Activated CD4-positive, alpha-beta memory T cell treated with anti-CD3 and anti-CD28 coated beads, Interleukin-2, amount 10 ng/mL, durations not matched to agents 7 days and 5 days (primary cell): Measurements from ENCODE around the gene LAPTM5. TPM values are rescaled to one million over a fixed set of nuclear protein-coding genes. Genes with fewer than 3 reads are reported as not detected.

Experiments
- CTCF ChIA-PET: fragments of 350-600 bp; sonication (Branson Sonifier 250); formaldehyde crosslinking; loops from one replicate; lab custom pipeline; 2021; ENCODE audit warnings: antibody characterized with exemption, inconsistent platforms; lab: Charles Lee
- POLR2A ChIA-PET: fragments of 350-600 bp; sonication (Branson Sonifier 250); formaldehyde crosslinking; loops from one replicate; lab custom pipeline; 2021; ENCODE audit warnings: antibody characterized with exemption; lab: Charles Lee
- DNase-seq: peaks from one replicate; pipeline ENCODE4 v3.0.0-alpha.2; 2020
- H3K27ac Mint-ChIP-seq: one replicate; pipeline ENCODE4 v1.8.0; 2021; ENCODE audit warnings: mild to moderate bottlenecking, mixed read lengths
- H3K27me3 Mint-ChIP-seq: one replicate; pipeline ENCODE4 v1.8.0; 2021; ENCODE audit warnings: mixed read lengths
- H3K36me3 Mint-ChIP-seq: one replicate; pipeline ENCODE4 v1.8.0; 2021; ENCODE audit warnings: low read depth, mixed read lengths
- H3K4me1 Mint-ChIP-seq: one replicate; pipeline ENCODE4 v1.8.0; 2021; ENCODE audit warnings: mixed read lengths
- H3K4me3 Mint-ChIP-seq: one replicate; pipeline ENCODE4 v1.8.0; 2021; ENCODE audit warnings: mild to moderate bottlenecking, mixed read lengths
- H3K9me3 Mint-ChIP-seq: one replicate; pipeline ENCODE4 v1.8.0; 2021; ENCODE audit warnings: mixed read lengths
- total RNA-seq, 2 experiments: library from RNA; stranded (reverse); gene quantifications; one replicate each; pipeline ENCODE4 v1.2.3, GENCODE V29; 2021

LAPTM5 gene
- total RNA-seq, 2 experiments from 2014 or later, result 481 to 482 TPM

DNA sequence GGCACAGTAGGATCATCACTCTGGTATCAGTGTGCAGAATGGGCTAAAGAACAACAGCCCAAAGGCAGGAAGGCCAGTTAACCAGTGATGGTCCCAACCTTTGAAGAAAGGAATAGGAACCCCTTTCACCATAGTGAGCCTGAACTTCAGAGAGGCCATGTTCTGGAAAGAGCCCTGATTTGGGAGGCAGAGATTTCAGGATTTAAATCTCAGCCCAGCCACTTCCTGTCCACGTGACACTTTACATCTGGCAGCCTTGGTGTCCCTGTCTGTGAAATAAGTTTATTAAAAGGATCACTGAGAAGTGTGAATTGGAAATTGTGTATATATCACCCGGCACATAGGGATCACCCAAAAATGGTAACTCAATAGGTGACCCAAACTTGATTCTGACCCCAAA is 47.2 kb downstream of the LAPTM5 start:
- H3K27ac Mint-ChIP-seq, result no peak overlapping the region
- H3K27me3 Mint-ChIP-seq, result peaks cover 11% of the 10 kb centered on the region
- POLR2A ChIA-PET, result no interaction called here
- H3K4me1 Mint-ChIP-seq, result no peaks in the 10 kb centered on the region
- no peak overlapping the region for H3K4me3 Mint-ChIP-seq
- no peak for DNase-seq
- H3K9me3 Mint-ChIP-seq, result peaks cover 6% of the 10 kb centered on the region
- CTCF ChIA-PET, result no interaction called here
- H3K36me3 Mint-ChIP-seq, result no peaks in the 10 kb centered on the region

DNA sequence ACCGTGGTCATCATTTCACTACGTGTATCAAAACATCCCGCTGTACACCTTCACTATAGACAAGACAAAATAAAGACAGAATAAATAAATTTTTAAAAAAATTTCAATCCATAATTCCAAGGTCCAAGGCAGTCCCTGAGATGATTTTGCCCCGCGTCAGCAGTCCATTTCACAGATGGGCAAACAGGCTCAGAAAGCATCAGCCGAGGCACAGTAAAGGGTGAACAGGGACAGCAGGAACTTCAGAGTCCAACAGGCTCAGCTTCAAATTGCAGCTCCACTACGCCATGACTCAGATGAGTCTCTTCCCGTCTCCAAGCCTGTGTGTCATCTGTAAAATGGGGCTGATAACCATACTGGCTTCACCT is 49.2 kb downstream of the LAPTM5 start:
- ChIA-PET POLR2A (interaction anchor here (0.9 kb wide), 1 partner anchor 588 kb away, joined by 3 read pairs; the partner anchor contains the start of genes SNRNP40 and ZCCHC17), CTCF (interaction anchor here (1.2 to 1.5 kb wide), 2 partner anchors 10 to 328 kb away, joined by 4 to 8 read pairs; no protein-coding TSS in a partner anchor)
- Mint-ChIP-seq H3K4me1 (no peaks in the 10 kb centered on the region), H3K36me3 (no peaks in the 10 kb centered on the region), H3K9me3 (no peaks in the 10 kb centered on the region), H3K27ac (no peak overlapping the region), H3K4me3 (no peak overlapping the region), H3K27me3 (peaks cover 11% of the 10 kb centered on the region)
- no peak for DNase-seq

DNA sequence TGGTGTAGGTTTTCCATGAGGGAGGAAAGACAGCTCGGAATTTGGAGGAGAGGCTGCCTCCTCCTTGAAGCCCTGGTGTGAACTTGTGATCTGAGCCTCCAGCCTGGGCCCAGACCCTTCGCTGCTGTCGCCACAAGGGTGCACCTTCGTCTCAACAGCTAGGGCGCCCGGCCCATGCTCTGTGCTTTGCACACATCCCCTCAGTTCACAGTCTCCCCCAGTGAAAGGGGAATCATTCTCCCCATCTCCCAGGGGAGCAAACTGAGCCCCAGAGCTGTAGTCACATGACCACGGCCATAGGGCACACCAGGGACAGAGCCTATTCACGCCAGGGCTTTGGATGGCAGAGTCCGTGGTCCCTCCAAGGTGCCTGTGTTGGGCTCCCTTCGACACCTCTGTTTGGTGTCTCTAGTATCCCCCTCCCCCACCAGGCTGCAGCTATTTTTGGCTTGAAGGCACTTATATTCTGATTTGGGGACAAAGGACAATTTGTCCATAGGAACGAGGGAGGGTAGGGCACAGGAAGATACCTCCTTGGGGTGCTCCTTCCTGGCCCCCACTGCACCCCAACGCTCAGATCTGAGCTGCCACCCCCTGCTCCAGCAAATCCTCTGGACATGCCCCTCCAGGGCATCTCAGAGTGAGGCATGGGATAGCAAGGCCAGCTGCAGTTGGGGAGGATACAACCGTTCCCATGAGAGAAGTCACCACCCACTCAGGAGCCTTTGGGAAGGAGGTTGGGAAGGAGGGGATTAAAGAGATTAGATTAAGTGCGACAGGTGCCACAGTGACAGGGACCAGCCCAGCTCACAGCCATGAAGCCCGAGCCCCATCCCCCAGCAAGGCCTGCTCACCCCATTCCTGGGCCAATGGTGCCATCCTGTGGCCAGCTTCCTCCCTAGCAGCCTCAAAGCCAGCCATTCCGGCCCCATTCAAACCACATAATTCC is 49.9 kb downstream of the LAPTM5 start:
- Mint-ChIP-seq H3K27ac (no peak overlapping the region), H3K27me3 (peaks cover 10% of the 10 kb centered on the region), H3K9me3 (no peaks in the 10 kb centered on the region), H3K36me3 (no peaks in the 10 kb centered on the region), H3K4me3 (no peak overlapping the region), H3K4me1 (no peaks in the 10 kb centered on the region)
- ChIA-PET POLR2A (interaction anchor here (0.9 kb wide), 1 partner anchor 589 kb away, joined by 3 read pairs; the partner anchor contains the start of genes SNRNP40 and ZCCHC17), CTCF (interaction anchor here (0.8 to 1.5 kb wide), 2 partner anchors 327 to 915 kb away, joined by 3 to 8 read pairs; no protein-coding TSS in a partner anchor)
- peak; percentile 60 for DNase-seq

DNA sequence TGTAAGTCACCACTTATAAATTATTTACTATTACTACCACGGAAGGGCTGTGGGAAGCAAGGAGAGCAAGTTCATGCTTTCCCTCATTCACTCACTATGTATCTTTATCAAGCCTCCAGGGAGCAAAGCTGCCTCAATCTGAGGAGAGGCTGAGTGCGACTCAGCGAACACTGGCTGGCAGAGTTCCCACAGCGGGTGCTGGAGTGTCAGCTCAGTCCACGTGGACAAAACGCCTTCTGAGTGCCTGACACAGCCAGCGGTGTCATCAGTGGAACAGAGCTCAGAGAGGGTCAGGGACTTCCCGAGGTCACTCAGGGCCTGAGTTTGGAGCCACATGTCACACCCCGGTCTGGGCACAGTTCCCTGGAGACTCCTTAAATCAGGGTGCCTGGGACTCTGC is 51.0 kb downstream of the LAPTM5 start:
- ChIA-PET POLR2A (no interaction called here), CTCF (no interaction called here)
- Mint-ChIP-seq H3K9me3 (no peaks in the 10 kb centered on the region), H3K4me1 (no peaks in the 10 kb centered on the region), H3K27me3 (peaks cover 6% of the 10 kb centered on the region), H3K4me3 (no peak overlapping the region), H3K27ac (no peak overlapping the region), H3K36me3 (no peaks in the 10 kb centered on the region)
- DNase-seq, result no peak

DNA sequence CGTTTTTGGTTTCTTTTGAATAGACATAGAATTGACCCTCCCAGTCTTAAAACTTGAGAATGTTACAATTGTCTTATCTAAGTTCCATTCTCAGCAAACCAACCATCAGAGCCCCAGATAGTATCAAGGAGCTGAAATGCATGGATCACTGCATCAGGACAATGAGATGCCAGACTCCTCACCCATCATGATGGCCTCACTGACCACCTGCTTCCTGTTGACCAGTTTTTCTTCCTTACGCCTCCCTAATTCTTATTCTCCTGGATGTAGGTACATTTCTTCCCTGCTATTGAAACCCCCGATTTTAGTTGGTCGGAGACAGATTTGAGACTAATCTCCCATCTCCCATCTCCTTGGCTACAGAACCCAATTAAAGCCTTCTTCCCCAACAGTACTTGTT is 51.9 kb downstream of the LAPTM5 start:
- ChIA-PET CTCF (interaction anchor here (0.7 kb wide), 1 partner anchor 1550 kb away, joined by 3 read pairs; no protein-coding TSS in a partner anchor), POLR2A (no interaction called here)
- H3K9me3 Mint-ChIP-seq, result no peaks in the 10 kb centered on the region
- peaks cover 6% of the 10 kb centered on the region for H3K27me3 Mint-ChIP-seq
- no peak overlapping the region for H3K27ac Mint-ChIP-seq
- DNase-seq, result no peak
- no peaks in the 10 kb centered on the region for H3K36me3 Mint-ChIP-seq
- no peaks in the 10 kb centered on the region for H3K4me1 Mint-ChIP-seq
- no peak overlapping the region for H3K4me3 Mint-ChIP-seq

DNA sequence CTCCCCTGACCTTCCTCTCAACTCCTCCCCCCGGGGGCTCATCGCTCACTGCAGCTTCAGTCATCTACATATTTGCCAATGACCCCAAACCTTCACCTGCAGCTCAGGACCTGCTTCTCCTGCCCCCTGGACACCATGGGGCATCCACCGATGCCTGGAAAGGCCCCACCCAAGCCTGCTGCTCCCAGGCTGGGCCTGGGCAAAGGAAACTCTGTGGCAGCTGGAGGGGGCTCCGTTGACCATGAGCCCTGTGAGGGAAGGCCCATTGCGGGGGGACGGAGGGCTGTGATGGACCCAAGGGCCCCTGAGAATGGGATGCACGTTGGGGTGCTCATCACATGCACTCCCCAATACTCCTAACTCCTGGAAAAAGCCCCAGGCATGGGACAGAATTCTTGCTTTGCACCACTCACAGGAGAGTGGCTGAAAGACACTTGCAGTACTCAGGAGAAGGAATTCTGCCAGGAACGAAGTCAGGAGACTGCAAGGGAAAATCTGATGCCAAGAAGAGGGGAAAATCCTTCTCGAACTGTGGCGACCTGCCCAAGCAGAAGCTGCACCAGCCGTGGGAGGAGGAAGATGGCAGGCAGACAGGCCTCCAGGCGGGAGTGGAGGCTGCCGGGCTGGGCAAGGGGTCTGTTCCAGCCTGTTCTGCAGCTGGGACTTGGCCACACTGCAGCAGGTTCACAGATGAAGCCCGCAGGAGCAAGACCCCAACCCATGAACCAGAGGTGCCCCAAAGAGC is 52.6 kb downstream of the LAPTM5 start:
- no peak for DNase-seq
- H3K9me3 Mint-ChIP-seq, result no peaks in the 10 kb centered on the region
- H3K27me3 Mint-ChIP-seq, result peaks cover 6% of the 10 kb centered on the region
- H3K36me3 Mint-ChIP-seq, result no peaks in the 10 kb centered on the region
- no peaks in the 10 kb centered on the region for H3K4me1 Mint-ChIP-seq
- ChIA-PET CTCF (no interaction called here), POLR2A (no interaction called here)
- no peak overlapping the region for H3K27ac Mint-ChIP-seq
- no peak overlapping the region for H3K4me3 Mint-ChIP-seq

DNA sequence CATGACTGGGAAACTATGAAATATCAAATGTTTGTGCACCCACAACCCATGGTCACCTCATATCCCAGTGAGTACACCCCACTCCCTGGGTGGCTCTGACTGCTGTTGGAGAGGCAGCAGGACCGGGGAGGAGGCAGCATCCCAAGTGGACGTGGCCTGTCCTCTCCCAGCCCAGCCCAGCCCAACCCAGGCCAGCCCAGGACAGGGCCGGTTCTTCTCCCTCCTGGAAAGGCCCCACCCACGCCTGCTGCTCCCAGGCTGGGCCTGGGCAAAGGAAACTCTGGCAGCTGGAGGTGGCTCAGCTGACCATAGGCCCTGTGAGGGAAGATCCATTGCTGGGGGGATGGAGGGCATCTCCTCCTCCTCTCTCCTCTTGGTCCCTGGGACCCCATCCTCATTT is 53.3 kb downstream of the LAPTM5 start:
- H3K36me3 Mint-ChIP-seq, result no peaks in the 10 kb centered on the region
- H3K27ac Mint-ChIP-seq, result no peak overlapping the region
- H3K9me3 Mint-ChIP-seq, result no peaks in the 10 kb centered on the region
- ChIA-PET POLR2A (no interaction called here), CTCF (no interaction called here)
- no peak overlapping the region for H3K4me3 Mint-ChIP-seq
- peaks cover 2% of the 10 kb centered on the region for H3K27me3 Mint-ChIP-seq
- H3K4me1 Mint-ChIP-seq, result no peaks in the 10 kb centered on the region
- no peak for DNase-seq

DNA sequence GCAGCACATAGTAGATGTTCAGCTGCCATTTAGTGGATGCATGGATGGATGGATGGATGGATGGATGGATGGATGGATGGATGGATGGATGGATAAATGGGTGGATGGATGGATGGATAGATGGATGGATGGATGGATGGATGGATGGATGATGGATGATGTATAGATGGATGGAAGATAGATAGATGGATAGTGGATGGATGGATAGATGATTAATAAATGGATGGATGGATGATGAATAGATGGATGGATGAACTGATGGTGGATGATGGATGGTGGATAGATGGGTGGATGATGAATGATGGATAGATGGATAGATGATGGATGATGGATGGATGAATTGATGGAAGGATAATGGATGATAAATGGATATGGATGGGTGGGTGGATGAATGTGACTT is 54.8 kb downstream of the LAPTM5 start:
- ChIA-PET POLR2A (no interaction called here), CTCF (no interaction called here)
- no peaks in the 10 kb centered on the region for H3K4me1 Mint-ChIP-seq
- no peaks in the 10 kb centered on the region for H3K9me3 Mint-ChIP-seq
- DNase-seq, result no peak
- H3K27me3 Mint-ChIP-seq, result peaks cover 2% of the 10 kb centered on the region
- no peak overlapping the region for H3K4me3 Mint-ChIP-seq
- H3K36me3 Mint-ChIP-seq, result no peaks in the 10 kb centered on the region
- no peak overlapping the region for H3K27ac Mint-ChIP-seq

DNA sequence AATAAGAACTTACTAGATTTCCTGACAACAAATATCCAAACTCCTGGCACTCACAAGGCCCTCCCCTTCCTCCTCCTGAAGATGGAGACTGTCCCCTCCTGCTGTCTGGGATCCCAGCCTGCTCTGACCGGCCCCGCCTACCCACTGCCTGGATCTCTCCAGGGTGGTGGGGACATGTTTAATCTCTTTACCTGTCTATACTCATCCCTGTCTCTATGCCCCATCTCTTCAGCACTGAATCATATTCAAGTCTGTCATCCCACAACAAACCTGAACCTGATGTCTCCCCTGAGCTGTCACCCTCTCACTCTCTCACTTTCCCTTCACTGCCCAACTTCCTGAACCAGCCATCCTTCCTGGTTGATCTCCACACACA is 56.3 kb downstream of the LAPTM5 start:
- Mint-ChIP-seq H3K27me3 (peaks cover 2% of the 10 kb centered on the region), H3K9me3 (no peaks in the 10 kb centered on the region), H3K36me3 (no peaks in the 10 kb centered on the region), H3K4me3 (no peak overlapping the region), H3K27ac (no peak overlapping the region), H3K4me1 (no peaks in the 10 kb centered on the region)
- DNase-seq, result no peak
- CTCF ChIA-PET, result interaction anchor here (1.5 kb wide), 1 partner anchor 18 kb away, joined by 3 read pairs; no protein-coding TSS in a partner anchor
- POLR2A ChIA-PET, result no interaction called here

DNA sequence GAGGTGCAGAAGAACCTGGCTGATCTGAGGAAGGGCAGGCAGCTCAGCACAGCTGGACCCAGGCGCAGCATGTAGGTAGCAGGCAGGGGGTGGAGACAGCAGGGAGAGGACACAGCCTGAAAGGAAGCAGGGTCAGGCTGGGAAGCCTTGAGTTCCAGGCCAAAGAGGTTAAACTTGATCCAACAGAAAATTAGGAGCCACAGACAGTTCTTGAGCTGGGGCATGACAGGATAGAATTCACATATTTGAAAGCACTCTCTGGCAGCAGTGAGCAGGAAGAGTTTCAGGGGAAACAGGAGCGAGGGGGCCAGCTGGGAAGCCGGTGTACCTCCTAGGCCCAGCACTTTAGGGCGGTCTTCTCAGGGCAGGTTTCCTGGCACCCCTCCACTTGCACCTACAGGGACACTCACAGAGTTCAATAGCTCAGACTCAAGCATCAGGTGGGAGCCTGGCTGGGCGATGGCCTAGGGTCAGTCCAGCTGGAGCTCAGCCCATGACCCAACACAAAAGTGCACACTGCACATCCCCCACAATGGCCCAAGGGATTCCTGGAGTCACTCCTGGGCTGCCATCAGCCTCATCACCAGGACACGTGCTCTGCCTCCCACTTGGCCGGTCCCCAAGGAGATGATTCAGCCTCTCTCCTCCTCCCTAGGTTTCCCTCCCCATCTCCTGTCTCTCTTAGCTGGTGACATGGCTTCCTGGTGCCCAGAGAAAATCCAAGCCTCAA is 56.9 kb downstream of the LAPTM5 start:
- CTCF ChIA-PET, result interaction anchor here (1.5 kb wide), 1 partner anchor 18 kb away, joined by 3 read pairs; no protein-coding TSS in a partner anchor

DNA sequence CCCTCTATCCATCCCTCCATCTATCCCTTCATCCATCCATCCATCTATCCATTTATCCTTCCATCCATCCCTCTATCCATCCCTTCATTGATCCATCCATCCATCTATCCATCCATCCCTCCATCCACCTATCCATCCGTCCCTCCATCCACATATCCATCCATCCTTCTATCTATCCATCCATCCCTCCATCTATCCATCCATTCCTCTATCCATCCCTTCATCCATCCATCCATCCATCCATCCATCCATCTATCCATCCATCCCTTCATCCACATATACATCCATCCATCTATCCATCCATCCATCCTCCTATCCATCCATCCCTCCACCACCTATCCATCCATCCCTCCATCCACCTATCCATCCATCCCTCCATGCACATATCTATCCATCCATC is 57.8 kb downstream of the LAPTM5 start:
- Mint-ChIP-seq H3K4me3 (no peak overlapping the region), H3K9me3 (no peaks in the 10 kb centered on the region), H3K27ac (no peak overlapping the region), H3K27me3 (peaks cover 8% of the 10 kb centered on the region), H3K36me3 (no peaks in the 10 kb centered on the region), H3K4me1 (no peaks in the 10 kb centered on the region)
- CTCF ChIA-PET, result no interaction called here
- no peak for DNase-seq
- POLR2A ChIA-PET, result no interaction called here

More for the DNA sequence above, 56.9 kb downstream of the LAPTM5 start:
- POLR2A ChIA-PET, result no interaction called here
- no peak for DNase-seq
- Mint-ChIP-seq H3K4me1 (no peaks in the 10 kb centered on the region), H3K36me3 (no peaks in the 10 kb centered on the region), H3K27ac (no peak overlapping the region), H3K9me3 (no peaks in the 10 kb centered on the region), H3K27me3 (peaks cover 3% of the 10 kb centered on the region), H3K4me3 (no peak overlapping the region)

DNA sequence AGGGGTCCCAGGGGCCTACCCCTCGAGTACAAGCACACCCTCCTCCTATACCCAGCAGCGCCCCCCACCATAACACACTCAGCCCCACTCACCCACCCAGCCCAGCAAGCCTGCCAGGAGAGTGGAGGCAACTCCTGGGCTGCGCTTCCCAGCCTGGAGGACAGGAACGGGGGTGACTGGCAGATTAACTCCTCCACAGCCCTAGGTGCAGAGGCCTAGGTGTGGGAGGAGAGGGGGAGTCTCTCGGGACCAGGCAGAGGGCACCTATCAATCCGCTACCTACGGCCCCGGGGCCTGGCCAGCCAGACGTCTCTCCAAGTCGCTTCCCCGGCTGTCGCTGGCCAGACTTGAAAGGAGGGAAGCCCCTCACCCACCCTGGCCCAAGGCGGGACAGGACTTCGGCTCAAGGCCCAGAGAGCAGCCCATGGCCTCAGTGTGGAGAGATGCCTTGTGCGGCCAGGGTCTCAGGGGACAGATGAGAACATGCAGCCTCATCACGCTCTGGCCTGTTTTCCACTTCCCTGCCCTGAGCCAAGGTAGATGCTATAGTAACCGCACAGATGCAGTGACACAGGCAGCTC is 59.1 kb downstream of the LAPTM5 start:
- Mint-ChIP-seq H3K4me1 (no peaks in the 10 kb centered on the region), H3K36me3 (no peaks in the 10 kb centered on the region), H3K4me3 (no peak overlapping the region), H3K27me3 (peaks cover 8% of the 10 kb centered on the region), H3K9me3 (no peaks in the 10 kb centered on the region), H3K27ac (no peak overlapping the region)
- POLR2A ChIA-PET, result no interaction called here
- no peak for DNase-seq
- CTCF ChIA-PET, result no interaction called here
